K562 (cell line): ENCODE results near the gene IL21. TPM values are rescaled to one million over a fixed set of nuclear protein-coding genes. Genes with fewer than 3 reads are reported as not detected.
A peak's percentile ranks its signal among the peaks of the same experiment; 100 is the strongest.

Experiments used
- MTA2 ChIP-seq: fragments of 450-650 bp; IDR thresholded peaks from 2 replicates; pipeline ENCODE4 v1.6.1; 2016; ENCODE audit warnings: low read depth
- polyA plus RNA-seq, 8 experiments: library from polyadenylated mRNA; depleted of rRNA in 4 of 8; stranded (reverse) in 5 of 8; unstranded in 3 of 8; fragments of >200 nt; fragmentation: Nextera tagmentation in 2 of 8; fragmentation: Illumina TruSeq in 1 of 8; extraction: Ambion mirVana in 2 of 8; extraction: Trizol in 1 of 8; gene quantifications; 2 replicates each; pipeline versions ENCODE4 v1.2.1 to v1.2.3, GENCODE V29; 2011 to 2014; ENCODE audit warnings: inconsistent platforms in 1 of 8, missing spikeins in 1 of 8
- total RNA-seq, 7 experiments: library from RNA; depleted of rRNA in 6 of 7; stranded (reverse); fragments of >200 nt in 6 of 7; fragmentation: Illumina TruSeq in 2 of 7; extraction: Trizol in 2 of 7; gene quantifications; 2 replicates each; pipeline versions ENCODE4 v1.2.1 to v1.2.3, GENCODE V29; 2011 to 2021; ENCODE audit warnings: low replicate concordance in 1 of 7
- TF ChIP-seq, protein P1 (sequence below): fragments of 450-650 bp; formaldehyde crosslinking; IDR thresholded peaks from 2 replicates; pipeline ENCODE4 v1.4.0; 2020; ENCODE audit warnings: mild to moderate bottlenecking, moderate library complexity
- TF ChIP-seq, protein P2 (sequence below), 2 experiments: fragments of 450-650 bp; formaldehyde crosslinking in 1 of 2; IDR thresholded peaks; 2 replicates each; pipeline versions ENCODE4 v1.4.0 to v1.6.1; 2014 to 2020; ENCODE audit warnings: mild to moderate bottlenecking in 2 of 2, borderline replicate concordance in 1 of 2, low read depth in 1 of 2
- TF ChIP-seq, protein P3 (sequence below): fragments of 450-650 bp; IDR thresholded peaks from 2 replicates; pipeline ENCODE4 v1.6.1; 2016; ENCODE audit warnings: low read depth, mild to moderate bottlenecking, moderate library complexity

IL21 gene
- total and polyA plus RNA-seq, 9 of the 15 experiments (the other 6 are each of a cell fraction or from before 2014, with no cell fraction given) = not detected

DNA sequence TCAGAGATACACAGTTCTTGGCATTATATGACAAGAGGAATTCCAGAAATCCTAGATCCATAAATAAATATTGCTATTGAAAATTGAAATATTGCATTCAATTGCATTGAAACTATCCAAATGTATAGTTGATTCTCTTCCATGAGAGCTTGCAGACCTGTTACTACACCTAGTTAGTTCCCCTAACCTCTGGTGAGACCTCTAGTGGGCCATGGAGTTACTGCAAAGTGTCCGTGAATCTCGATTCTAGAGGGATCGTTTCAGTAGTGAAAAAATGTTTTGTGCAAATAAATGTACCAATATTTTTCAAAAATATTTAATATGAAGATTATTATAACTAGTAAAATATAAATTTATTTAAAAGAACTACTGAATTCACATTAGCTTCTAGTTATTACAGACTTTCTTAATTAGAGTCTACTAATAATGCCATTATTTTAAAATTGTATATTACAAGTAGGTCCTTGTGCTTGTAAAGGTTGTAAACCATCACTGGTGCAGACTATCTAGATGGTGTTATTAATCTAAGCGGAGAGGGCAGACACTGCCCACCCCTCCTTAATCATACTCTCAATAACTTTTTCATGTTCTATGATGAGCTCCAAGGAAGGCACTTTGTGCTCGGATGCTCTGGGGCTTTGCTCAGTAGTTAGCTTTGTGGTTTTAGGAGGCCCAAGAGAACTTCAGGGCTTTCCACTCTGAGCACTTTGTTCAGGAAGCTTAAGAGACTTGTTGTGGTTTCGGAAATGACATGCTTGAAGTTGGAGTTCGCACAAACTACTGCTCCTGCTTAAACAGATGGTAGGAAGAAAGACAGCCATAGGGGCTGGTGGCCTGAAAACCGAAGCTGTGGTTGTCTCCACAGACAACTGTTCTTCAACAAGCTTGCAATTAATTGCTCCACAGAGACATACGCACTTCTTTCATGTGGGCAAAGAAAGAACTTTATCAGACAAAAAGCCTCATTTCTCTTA lies 42.8 kb downstream of the IL21 start (continued):
- TF ChIP-seq, protein P1, sequence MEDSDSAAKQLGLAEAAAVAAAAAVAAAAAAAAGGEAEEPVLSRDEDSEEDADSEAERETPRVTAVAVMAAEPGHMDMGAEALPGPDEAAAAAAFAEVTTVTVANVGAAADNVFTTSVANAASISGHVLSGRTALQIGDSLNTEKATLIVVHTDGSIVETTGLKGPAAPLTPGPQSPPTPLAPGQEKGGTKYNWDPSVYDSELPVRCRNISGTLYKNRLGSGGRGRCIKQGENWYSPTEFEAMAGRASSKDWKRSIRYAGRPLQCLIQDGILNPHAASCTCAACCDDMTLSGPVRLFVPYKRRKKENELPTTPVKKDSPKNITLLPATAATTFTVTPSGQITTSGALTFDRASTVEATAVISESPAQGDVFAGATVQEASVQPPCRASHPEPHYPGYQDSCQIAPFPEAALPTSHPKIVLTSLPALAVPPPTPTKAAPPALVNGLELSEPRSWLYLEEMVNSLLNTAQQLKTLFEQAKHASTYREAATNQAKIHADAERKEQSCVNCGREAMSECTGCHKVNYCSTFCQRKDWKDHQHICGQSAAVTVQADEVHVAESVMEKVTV (CRISPR knock-in tag) = peak; percentile 68
- TF ChIP-seq, protein P2, sequence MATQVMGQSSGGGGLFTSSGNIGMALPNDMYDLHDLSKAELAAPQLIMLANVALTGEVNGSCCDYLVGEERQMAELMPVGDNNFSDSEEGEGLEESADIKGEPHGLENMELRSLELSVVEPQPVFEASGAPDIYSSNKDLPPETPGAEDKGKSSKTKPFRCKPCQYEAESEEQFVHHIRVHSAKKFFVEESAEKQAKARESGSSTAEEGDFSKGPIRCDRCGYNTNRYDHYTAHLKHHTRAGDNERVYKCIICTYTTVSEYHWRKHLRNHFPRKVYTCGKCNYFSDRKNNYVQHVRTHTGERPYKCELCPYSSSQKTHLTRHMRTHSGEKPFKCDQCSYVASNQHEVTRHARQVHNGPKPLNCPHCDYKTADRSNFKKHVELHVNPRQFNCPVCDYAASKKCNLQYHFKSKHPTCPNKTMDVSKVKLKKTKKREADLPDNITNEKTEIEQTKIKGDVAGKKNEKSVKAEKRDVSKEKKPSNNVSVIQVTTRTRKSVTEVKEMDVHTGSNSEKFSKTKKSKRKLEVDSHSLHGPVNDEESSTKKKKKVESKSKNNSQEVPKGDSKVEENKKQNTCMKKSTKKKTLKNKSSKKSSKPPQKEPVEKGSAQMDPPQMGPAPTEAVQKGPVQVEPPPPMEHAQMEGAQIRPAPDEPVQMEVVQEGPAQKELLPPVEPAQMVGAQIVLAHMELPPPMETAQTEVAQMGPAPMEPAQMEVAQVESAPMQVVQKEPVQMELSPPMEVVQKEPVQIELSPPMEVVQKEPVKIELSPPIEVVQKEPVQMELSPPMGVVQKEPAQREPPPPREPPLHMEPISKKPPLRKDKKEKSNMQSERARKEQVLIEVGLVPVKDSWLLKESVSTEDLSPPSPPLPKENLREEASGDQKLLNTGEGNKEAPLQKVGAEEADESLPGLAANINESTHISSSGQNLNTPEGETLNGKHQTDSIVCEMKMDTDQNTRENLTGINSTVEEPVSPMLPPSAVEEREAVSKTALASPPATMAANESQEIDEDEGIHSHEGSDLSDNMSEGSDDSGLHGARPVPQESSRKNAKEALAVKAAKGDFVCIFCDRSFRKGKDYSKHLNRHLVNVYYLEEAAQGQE (IDR thresholded peaks at IDR 0.05; ENCODE audit: borderline replicate concordance) = peak; percentile 27; the same call in 1 of the 2 replicates
- TF ChIP-seq, protein P2 (CRISPR knock-in tag; IDR thresholded peaks at IDR 0.05; ENCODE audit: low read depth) = no peak
- TF ChIP-seq, protein P3, sequence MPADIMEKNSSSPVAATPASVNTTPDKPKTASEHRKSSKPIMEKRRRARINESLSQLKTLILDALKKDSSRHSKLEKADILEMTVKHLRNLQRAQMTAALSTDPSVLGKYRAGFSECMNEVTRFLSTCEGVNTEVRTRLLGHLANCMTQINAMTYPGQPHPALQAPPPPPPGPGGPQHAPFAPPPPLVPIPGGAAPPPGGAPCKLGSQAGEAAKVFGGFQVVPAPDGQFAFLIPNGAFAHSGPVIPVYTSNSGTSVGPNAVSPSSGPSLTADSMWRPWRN = no peak
- TF ChIP-seq MTA2 = no peak
- TF ChIP-seq, all 486 proteins: peak for 6
